ENCODE measurements around the gene TPSD1. TPM values are rescaled to one million over a fixed set of nuclear protein-coding genes. Genes with fewer than 3 reads are reported as not detected.

The TPSD1 gene
- polyA plus RNA-seq, 1 experiment, result not detected

DNA sequence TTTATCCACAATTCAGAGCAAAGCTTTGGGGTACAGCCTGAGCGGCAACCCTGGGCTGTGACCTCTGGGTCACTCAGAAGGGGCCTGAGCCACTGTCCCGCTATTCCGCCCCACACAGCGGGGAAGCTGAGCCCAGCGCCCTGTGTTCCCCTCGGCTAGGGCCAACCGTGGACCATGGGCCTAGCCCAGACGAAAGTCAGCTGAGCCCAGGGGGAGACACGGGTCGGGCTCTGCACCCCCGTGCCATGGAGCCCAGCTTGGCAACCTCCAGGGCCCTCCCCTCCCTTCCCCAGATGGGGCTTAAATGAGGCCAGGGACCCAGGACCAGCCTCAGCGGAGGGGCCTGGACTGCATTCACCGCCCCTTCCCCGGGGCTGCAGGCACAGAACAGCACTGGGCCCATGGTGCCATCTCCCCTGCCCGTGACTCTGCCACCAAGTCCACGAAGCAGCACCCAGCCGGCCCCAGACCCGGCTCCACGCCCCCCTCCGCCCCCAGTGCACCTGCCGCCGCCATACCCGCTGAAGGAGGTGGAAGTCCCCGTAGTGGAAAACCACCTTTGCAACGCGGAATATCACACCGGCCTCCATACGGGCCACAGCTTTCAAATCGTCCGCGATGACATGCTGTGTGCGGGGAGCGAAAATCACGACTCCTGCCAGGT is 1.8 kb downstream of the TPSD1 start:
- POLR2A ChIA-PET, result no interaction called here
- TF ChIP-seq, protein P1, sequence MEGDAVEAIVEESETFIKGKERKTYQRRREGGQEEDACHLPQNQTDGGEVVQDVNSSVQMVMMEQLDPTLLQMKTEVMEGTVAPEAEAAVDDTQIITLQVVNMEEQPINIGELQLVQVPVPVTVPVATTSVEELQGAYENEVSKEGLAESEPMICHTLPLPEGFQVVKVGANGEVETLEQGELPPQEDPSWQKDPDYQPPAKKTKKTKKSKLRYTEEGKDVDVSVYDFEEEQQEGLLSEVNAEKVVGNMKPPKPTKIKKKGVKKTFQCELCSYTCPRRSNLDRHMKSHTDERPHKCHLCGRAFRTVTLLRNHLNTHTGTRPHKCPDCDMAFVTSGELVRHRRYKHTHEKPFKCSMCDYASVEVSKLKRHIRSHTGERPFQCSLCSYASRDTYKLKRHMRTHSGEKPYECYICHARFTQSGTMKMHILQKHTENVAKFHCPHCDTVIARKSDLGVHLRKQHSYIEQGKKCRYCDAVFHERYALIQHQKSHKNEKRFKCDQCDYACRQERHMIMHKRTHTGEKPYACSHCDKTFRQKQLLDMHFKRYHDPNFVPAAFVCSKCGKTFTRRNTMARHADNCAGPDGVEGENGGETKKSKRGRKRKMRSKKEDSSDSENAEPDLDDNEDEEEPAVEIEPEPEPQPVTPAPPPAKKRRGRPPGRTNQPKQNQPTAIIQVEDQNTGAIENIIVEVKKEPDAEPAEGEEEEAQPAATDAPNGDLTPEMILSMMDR (IDR thresholded peaks at IDR 0.05; ENCODE audit: insufficient read depth, low read depth, low read length), result no peak
- Histone ChIP-seq H3K27me3 (ENCODE audit: control insufficient read depth, insufficient read depth, low read length) (peaks cover 22% of the 10 kb centered on the region), H3K4me3 (ENCODE audit: low read depth, low read length) (no peak overlapping the region), H3K36me3 (ENCODE audit: control insufficient read depth, insufficient read depth, low read length) (no peaks in the 10 kb centered on the region)
- CTCF ChIA-PET, result no interaction called here
- no peak for DNase-seq (ENCODE audit: low read depth)

DNA sequence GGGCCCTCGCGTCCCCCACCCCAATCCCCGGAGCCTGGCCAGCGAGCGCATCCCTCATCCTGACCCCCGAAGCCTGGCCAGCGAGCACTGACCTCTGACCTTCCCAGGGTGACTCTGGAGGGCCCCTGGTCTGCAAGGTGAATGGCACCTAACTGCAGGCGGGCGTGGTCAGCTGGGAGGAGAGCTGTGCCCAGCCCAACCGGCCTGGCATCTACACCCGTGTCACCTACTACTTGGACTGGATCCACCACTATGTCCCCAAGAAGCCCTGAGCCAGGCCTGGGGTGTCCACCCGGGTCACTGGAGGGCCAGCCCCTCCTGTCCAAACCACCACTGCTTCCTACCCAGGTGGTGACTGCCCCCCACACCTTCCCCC is 2.3 kb downstream of the TPSD1 start:
- H3K36me3 ChIP-seq (ENCODE audit: control insufficient read depth, insufficient read depth, low read length), result no peaks in the 10 kb centered on the region
- no peak for DNase-seq (ENCODE audit: low read depth)
- ChIA-PET POLR2A (no interaction called here), CTCF (no interaction called here)
- H3K27me3 ChIP-seq (ENCODE audit: control insufficient read depth, insufficient read depth, low read length), result peaks cover 22% of the 10 kb centered on the region
- TF ChIP-seq, protein P1 (IDR thresholded peaks at IDR 0.05; ENCODE audit: insufficient read depth, low read depth, low read length), result no peak
- H3K4me3 ChIP-seq (ENCODE audit: low read depth, low read length), result no peak overlapping the region

DNA sequence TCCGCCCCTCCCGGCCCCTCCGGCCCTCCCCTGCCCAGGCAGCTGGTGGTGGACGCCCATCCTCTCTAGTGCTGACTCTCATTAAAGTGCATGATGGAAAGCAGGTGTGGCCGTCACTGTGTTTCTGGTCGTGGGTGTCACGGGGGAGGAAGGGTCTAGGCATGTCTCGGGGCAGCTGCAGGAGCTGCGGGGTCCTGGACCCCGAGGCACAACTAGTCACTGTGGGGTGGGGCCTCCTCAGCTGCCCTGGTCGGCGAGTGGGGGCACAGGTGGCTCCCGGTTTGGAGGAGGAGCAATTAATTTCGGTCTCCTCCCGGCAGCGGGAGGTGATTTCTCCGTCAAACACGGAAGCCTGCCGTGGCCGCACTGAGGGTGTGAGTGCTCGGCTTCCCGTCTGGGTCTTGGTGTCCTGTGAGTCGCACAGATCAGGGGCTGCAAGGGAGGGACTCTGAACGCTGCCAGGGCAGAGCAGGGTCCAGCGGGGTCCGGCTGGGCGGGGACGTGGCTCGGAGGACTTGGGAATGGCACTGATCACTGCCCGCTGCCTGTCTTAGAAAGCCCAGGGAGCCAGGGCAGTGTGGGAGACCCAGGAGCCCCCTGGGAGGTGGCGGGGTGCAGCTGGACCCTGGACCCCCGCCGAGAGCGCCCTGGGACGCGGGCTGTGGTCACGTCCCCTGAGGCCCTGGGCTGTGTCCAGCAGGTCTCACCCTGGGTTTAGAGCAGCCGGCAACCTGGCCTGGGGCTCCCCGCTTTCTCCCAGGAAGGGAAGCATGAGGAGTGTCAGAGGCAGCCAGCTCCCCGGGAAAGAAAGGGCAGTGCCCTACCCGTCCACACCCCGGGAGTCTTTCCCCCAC is 3.3 kb downstream of the TPSD1 start:
- Histone ChIP-seq H3K4me3 (ENCODE audit: low read depth, low read length) (no peak overlapping the region), H3K36me3 (ENCODE audit: control insufficient read depth, insufficient read depth, low read length) (no peaks in the 10 kb centered on the region), H3K27me3 (ENCODE audit: control insufficient read depth, insufficient read depth, low read length) (peaks cover 22% of the 10 kb centered on the region)
- TF ChIP-seq, protein P1 (IDR thresholded peaks at IDR 0.05; ENCODE audit: insufficient read depth, low read depth, low read length), result no peak
- CTCF ChIA-PET, result no interaction called here
- POLR2A ChIA-PET, result no interaction called here
- DNase-seq (ENCODE audit: low read depth), result no peak

DNA sequence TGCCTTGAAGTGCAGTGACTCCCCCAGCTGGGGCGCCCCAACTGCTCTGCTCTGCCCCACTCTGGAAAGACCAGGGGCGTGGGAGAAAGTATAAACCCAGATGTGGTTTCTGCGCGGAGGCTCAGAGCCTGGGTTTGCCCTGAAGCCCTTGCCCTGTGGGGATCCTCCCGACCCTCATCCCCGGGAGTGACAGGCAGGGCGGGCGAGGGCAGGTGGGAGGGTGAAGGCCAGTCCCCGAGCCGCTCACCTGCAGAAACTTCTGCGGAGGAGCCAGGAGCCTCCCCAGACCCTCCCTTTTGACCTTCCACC is 3.8 kb downstream of the TPSD1 start:
- H3K4me3 ChIP-seq (ENCODE audit: low read depth, low read length), result no peak overlapping the region
- POLR2A ChIA-PET, result no interaction called here
- CTCF ChIA-PET, result no interaction called here
- TF ChIP-seq, protein P1 (IDR thresholded peaks at IDR 0.05; ENCODE audit: insufficient read depth, low read depth, low read length), result no peak
- H3K36me3 ChIP-seq (ENCODE audit: control insufficient read depth, insufficient read depth, low read length), result no peaks in the 10 kb centered on the region
- no peak for DNase-seq (ENCODE audit: low read depth)
- peaks cover 22% of the 10 kb centered on the region for H3K27me3 ChIP-seq (ENCODE audit: control insufficient read depth, insufficient read depth, low read length)

GRCh38 chr16:1260101-1260680 is 4.3 kb downstream of the TPSD1 start:
- CTCF ChIA-PET, result no interaction called here
- POLR2A ChIA-PET, result no interaction called here
- TF ChIP-seq, protein P1 (IDR thresholded peaks at IDR 0.05; ENCODE audit: insufficient read depth, low read depth, low read length), result no peak

More at GRCh38 chr16:1260101-1260680, 4.3 kb downstream of the TPSD1 start:
- Histone ChIP-seq H3K36me3 (ENCODE audit: control insufficient read depth, insufficient read depth, low read length) (no peaks in the 10 kb centered on the region), H3K4me3 (ENCODE audit: low read depth, low read length) (no peak overlapping the region), H3K27me3 (ENCODE audit: control insufficient read depth, insufficient read depth, low read length) (peaks cover 22% of the 10 kb centered on the region)
- DNase-seq (ENCODE audit: low read depth), result no peak
